H1 (cell line): Measurements from ENCODE around the gene VPS18. TPM values are rescaled to one million over a fixed set of nuclear protein-coding genes. Genes with fewer than 3 reads are reported as not detected.

Experiments
- HDAC2 ChIP-seq, 2 experiments: fragments of 300-600 bp in 1 of 2; sonication (generic) in 1 of 2; IDR thresholded peaks; 2 replicates each; pipeline ENCODE4 v1.6.1; 2011 to 2012; ENCODE audit warnings: low read depth in 2 of 2, low read length in 2 of 2, mild to moderate bottlenecking in 2 of 2, moderate library complexity in 2 of 2, borderline replicate concordance in 1 of 2, inconsistent platforms in 1 of 2
- SRF ChIP-seq: IDR thresholded peaks from 2 replicates; pipeline ENCODE4 v1.6.1; 2011; ENCODE audit warnings: mild to moderate bottlenecking, low read depth, low read length, moderate library complexity
- polyA plus RNA-seq, 7 experiments: library from polyadenylated mRNA; depleted of rRNA in 3 of 7; stranded (reverse) in 5 of 7; unstranded in 2 of 7; fragments of >200 nt in 5 of 7; fragments of 200-250 nt in 2 of 7; gene quantifications; 1 replicate in 5 of 7; 2 replicates in 1 of 7; 4 replicates in 1 of 7; pipeline versions ENCODE4 v1.2.1 to v1.2.3, GENCODE V29; 2011 to 2013; ENCODE audit warnings: missing spikeins in 2 of 7, mixed read lengths in 2 of 7
- total RNA-seq: library from RNA; stranded (reverse); fragmentation: NEBNext Ultra II Directional; extraction: Animal tissue kit (Norgen Biotek cat#: 25700); gene quantifications from 2 replicates; pipeline ENCODE4 v1.2.1, GENCODE V29; 2021
- TF ChIP-seq, protein P1 (sequence below): IDR thresholded peaks from 2 replicates; pipeline ENCODE4 v1.6.1; 2012; ENCODE audit warnings: inconsistent platforms
- TF ChIP-seq, protein P2 (sequence below), 3 experiments: IDR thresholded peaks; 1 replicate in 2 of 3; 2 replicates in 1 of 3; pipeline versions ENCODE4 v1.5.1 to v1.6.1; 2011; ENCODE audit warnings: low read length in 3 of 3, mild to moderate bottlenecking in 3 of 3, inconsistent platforms in 2 of 3, low read depth in 1 of 3, moderate library complexity in 1 of 3; ENCODE audit not compliant: insufficient read depth in 1 of 3; ENCODE audit errors: control extremely low read depth in 1 of 3

VPS18 gene
- total and polyA plus RNA-seq, 2 of the 8 experiments (the other 6 are each of a cell fraction or from before 2014, with no cell fraction given), result 28.9 to 32.7 TPM

DNA sequence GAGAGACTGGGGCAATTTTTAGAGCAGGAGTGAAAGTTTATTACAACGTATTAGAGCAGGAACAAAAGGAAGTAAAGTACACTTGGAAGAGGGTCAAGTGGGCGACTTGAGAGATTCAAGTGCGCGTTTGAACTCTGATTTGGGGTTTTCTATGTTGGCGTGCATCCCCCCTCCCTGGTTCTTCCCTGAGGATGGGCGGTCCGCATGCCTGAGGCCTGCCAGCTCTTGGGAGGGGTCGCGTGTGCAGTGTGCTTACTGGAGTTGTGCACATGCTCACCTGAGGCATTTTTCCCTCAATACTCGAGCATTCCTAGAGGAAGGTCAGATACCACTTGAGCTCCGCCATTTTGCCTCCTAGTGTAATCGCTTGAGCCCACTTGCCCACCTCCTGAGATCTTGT is 48.6 kb downstream of the VPS18 start (continued):
- TF ChIP-seq, protein P1, sequence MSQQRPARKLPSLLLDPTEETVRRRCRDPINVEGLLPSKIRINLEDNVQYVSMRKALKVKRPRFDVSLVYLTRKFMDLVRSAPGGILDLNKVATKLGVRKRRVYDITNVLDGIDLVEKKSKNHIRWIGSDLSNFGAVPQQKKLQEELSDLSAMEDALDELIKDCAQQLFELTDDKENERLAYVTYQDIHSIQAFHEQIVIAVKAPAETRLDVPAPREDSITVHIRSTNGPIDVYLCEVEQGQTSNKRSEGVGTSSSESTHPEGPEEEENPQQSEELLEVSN, result no peak
- TF ChIP-seq SRF (no peak), HDAC2 (IDR thresholded peaks at IDR 0.05; ENCODE audit: borderline replicate concordance in 1 of 2, low read depth in 2 of 2, low read length in 2 of 2) (no peak)
- TF ChIP-seq, protein P2, sequence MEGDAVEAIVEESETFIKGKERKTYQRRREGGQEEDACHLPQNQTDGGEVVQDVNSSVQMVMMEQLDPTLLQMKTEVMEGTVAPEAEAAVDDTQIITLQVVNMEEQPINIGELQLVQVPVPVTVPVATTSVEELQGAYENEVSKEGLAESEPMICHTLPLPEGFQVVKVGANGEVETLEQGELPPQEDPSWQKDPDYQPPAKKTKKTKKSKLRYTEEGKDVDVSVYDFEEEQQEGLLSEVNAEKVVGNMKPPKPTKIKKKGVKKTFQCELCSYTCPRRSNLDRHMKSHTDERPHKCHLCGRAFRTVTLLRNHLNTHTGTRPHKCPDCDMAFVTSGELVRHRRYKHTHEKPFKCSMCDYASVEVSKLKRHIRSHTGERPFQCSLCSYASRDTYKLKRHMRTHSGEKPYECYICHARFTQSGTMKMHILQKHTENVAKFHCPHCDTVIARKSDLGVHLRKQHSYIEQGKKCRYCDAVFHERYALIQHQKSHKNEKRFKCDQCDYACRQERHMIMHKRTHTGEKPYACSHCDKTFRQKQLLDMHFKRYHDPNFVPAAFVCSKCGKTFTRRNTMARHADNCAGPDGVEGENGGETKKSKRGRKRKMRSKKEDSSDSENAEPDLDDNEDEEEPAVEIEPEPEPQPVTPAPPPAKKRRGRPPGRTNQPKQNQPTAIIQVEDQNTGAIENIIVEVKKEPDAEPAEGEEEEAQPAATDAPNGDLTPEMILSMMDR (IDR thresholded peaks at IDR 0.05; ENCODE audit: control extremely low read depth in 1 of 3, insufficient read depth in 1 of 3, low read depth in 1 of 3, low read length in 3 of 3), result no peak
